ENCODE results near the gene RBL2. TPM values are rescaled to one million over a fixed set of nuclear protein-coding genes. Genes with fewer than 3 reads are reported as not detected.
A peak's percentile ranks its signal among the peaks of the same experiment; 100 is the strongest.

Gene RBL2, protein sequence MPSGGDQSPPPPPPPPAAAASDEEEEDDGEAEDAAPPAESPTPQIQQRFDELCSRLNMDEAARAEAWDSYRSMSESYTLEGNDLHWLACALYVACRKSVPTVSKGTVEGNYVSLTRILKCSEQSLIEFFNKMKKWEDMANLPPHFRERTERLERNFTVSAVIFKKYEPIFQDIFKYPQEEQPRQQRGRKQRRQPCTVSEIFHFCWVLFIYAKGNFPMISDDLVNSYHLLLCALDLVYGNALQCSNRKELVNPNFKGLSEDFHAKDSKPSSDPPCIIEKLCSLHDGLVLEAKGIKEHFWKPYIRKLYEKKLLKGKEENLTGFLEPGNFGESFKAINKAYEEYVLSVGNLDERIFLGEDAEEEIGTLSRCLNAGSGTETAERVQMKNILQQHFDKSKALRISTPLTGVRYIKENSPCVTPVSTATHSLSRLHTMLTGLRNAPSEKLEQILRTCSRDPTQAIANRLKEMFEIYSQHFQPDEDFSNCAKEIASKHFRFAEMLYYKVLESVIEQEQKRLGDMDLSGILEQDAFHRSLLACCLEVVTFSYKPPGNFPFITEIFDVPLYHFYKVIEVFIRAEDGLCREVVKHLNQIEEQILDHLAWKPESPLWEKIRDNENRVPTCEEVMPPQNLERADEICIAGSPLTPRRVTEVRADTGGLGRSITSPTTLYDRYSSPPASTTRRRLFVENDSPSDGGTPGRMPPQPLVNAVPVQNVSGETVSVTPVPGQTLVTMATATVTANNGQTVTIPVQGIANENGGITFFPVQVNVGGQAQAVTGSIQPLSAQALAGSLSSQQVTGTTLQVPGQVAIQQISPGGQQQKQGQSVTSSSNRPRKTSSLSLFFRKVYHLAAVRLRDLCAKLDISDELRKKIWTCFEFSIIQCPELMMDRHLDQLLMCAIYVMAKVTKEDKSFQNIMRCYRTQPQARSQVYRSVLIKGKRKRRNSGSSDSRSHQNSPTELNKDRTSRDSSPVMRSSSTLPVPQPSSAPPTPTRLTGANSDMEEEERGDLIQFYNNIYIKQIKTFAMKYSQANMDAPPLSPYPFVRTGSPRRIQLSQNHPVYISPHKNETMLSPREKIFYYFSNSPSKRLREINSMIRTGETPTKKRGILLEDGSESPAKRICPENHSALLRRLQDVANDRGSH
- total RNA-seq (2021; ENCODE audit: unreplicated experiment) (33.4 TPM), Bru-seq, nascent RNA (percentile 74 among the genes with signal in this experiment), BruChase-seq, experiment 1, labeled RNA remaining after a 6-hour chase (percentile 71 among the genes with signal in this experiment), BruChase-seq, experiment 2, labeled RNA remaining after a 2-hour chase (percentile 75 among the genes with signal in this experiment)
- polyA plus RNA-seq (2012), result 12.0 and 18.2 TPM in 2 replicates
- long read RNA-seq, full-length matches to known transcripts, result 31 of 126 reads
- long read RNA-seq, partial matches to known transcripts, result 65 of 126 reads
- long read RNA-seq, other reads (novel, unspliced or antisense), result 30 of 126 reads

DNA sequence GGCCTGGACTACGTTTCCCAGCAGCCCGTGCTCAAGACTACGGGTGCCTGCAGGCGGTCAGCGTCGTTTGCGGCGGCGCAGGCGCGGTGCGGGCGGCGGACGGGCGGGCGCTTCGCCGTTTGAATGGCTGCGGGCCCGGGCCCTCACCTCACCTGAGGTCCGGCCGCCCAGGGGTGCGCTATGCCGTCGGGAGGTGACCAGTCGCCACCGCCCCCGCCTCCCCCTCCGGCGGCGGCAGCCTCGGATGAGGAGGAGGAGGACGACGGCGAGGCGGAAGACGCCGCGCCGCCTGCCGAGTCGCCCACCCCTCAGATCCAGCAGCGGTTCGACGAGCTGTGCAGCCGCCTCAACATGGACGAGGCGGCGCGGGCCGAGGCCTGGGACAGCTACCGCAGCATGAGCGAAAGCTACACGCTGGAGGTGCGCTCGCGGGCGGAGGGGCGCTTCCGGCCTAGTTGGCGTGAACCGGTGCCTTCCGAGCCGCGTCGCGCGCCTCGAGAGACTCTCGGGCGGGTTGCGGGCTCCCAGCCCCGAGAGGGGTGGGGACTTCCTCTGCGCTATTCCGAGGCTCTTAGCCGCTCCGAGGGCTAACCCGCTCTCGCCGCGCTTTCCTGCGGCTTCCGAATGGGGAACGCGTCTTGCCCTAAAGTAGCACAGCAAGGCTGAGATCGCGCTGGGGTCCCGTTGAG is at the start of gene RBL2:
Gene RBL2 (plus strand): TSS at position 95 of the 689 bp plus-strand sequence. CDS start 86 bp downstream, at position 181.
- Histone ChIP-seq H3K36me3 (ENCODE audit: control insufficient read depth in 1 of 2, insufficient read depth in 2 of 2, low read length in 2 of 2) (no peaks in the 10 kb centered on the region), H3K9me2 (ENCODE audit: insufficient read depth) (no peaks in the 10 kb centered on the region), H3K9me3 (ENCODE audit: control insufficient read depth in 1 of 2, insufficient read depth in 1 of 2, low read depth in 1 of 2, low read length in 2 of 2) (no peaks in the 10 kb centered on the region), H3K27me3 (ENCODE audit: insufficient read depth, low read length) (no peaks in the 10 kb centered on the region), H3K4me1 (ENCODE audit: control insufficient read depth in 1 of 2, insufficient read depth in 2 of 2, low read length in 2 of 2) (peaks cover 11 to 13% of the 10 kb centered on the region in 2 experiments; a peak in 3 of 4 replicates), H2AFZ (ENCODE audit: low read depth, low read length, poor library complexity, severe bottlenecking) (peak within 1 kb of the TSS; percentile 87), H3K4me2 (ENCODE audit: low read length) (peak within 1 kb of the TSS; percentile 94), H4K20me1 (ENCODE audit: insufficient read depth) (no peaks in the 10 kb centered on the region), H3K4me3 (replicated peaks in 1 of 2; ENCODE audit: low read depth in 1 of 2, low read length in 2 of 2) (peak within 1 kb of the TSS; percentile 90 to 95), H3K27ac (ENCODE audit: low read depth, low read length) (peak within 1 kb of the TSS; percentile 79), H3K79me2 (ENCODE audit: insufficient read depth, low read length) (peaks cover 31% of the 10 kb centered on the region), H3K9ac (ENCODE audit: low read length) (peak within 1 kb of the TSS; percentile 73)
- BruUV-seq (replicated peaks), result no TSS peak
- RAD21 ChIA-PET (ENCODE audit: low non-redundant PET in 1 of 2, low total read pairs in 2 of 2, uncharacterized antibody in 2 of 2, unreplicated experiment in 2 of 2), result no interaction called here
- ATAC-seq (peak; percentile 78), DNase-seq (ENCODE audit: low read depth, low spot score) (peak; percentile 58)
- intact Hi-C loops (cut with micrococcal nuclease), result loop anchor here (2.0 kb wide), 1 partner anchor 68 kb away; the partner anchor contains the start of gene AKTIP
- CTCF ChIA-PET, result no interaction called here
- POLR2A ChIA-PET, result no interaction called here
- TF ChIP-seq CTCF (IDR thresholded peaks at IDR 0.05 in 2 of 3, conservative IDR thresholded peaks at IDR 0.05 in 1 of 3; ENCODE audit: borderline replicate concordance in 1 of 3, insufficient read depth in 1 of 3, low read depth in 2 of 3, low read length in 2 of 3) (no peak), SP1 (IDR thresholded peaks at IDR 0.05; ENCODE audit: low read depth) (peak; percentile 75), RAD21 (IDR thresholded peaks at IDR 0.05; ENCODE audit: low read depth) (no peak), SRF (IDR thresholded peaks at IDR 0.05; ENCODE audit: low read depth) (no peak), TCF7L2 (IDR thresholded peaks at IDR 0.05; ENCODE audit: borderline replicate concordance, extremely low read depth, insufficient read depth, insufficient read length) (peak; percentile 85), FOSL1 (IDR thresholded peaks at IDR 0.05; ENCODE audit: low read depth) (no peak), POLR2AphosphoS5 (IDR thresholded peaks at IDR 0.05; ENCODE audit: low read depth, low read length) (peak; percentile 61), YY1 (IDR thresholded peaks at IDR 0.05; ENCODE audit: extremely low read depth, insufficient replicate concordance, low read depth, low read length) (peak; percentile 79), POLR2A (IDR thresholded peaks at IDR 0.05; ENCODE audit: borderline replicate concordance, extremely low read depth, insufficient read depth, insufficient read length) (no peak), ZNF274 (IDR thresholded peaks at IDR 0.05; ENCODE audit: low read depth, low read length) (no peak), CBX3 (IDR thresholded peaks at IDR 0.05; ENCODE audit: low read depth) (no peak; the same call in 1 of the 2 replicates), EZH2phosphoT487 (IDR thresholded peaks at IDR 0.05; ENCODE audit: borderline replicate concordance) (no peak), CEBPB (IDR thresholded peaks at IDR 0.05; ENCODE audit: low read depth) (no peak)
- TF ChIP-seq, protein P1, sequence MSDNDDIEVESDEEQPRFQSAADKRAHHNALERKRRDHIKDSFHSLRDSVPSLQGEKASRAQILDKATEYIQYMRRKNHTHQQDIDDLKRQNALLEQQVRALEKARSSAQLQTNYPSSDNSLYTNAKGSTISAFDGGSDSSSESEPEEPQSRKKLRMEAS (IDR thresholded peaks at IDR 0.05), result peak; percentile 16; the same call in 1 of the 2 replicates
- TF ChIP-seq, protein P2, sequence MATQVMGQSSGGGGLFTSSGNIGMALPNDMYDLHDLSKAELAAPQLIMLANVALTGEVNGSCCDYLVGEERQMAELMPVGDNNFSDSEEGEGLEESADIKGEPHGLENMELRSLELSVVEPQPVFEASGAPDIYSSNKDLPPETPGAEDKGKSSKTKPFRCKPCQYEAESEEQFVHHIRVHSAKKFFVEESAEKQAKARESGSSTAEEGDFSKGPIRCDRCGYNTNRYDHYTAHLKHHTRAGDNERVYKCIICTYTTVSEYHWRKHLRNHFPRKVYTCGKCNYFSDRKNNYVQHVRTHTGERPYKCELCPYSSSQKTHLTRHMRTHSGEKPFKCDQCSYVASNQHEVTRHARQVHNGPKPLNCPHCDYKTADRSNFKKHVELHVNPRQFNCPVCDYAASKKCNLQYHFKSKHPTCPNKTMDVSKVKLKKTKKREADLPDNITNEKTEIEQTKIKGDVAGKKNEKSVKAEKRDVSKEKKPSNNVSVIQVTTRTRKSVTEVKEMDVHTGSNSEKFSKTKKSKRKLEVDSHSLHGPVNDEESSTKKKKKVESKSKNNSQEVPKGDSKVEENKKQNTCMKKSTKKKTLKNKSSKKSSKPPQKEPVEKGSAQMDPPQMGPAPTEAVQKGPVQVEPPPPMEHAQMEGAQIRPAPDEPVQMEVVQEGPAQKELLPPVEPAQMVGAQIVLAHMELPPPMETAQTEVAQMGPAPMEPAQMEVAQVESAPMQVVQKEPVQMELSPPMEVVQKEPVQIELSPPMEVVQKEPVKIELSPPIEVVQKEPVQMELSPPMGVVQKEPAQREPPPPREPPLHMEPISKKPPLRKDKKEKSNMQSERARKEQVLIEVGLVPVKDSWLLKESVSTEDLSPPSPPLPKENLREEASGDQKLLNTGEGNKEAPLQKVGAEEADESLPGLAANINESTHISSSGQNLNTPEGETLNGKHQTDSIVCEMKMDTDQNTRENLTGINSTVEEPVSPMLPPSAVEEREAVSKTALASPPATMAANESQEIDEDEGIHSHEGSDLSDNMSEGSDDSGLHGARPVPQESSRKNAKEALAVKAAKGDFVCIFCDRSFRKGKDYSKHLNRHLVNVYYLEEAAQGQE (IDR thresholded peaks at IDR 0.05; ENCODE audit: low read depth), result no peak
